ENCODE measurements around the gene GAPT.
A peak's percentile ranks its signal among the peaks of the same experiment; 100 is the strongest.

The GAPT gene

GRCh38 chr5:58491216-58491892, at the start of gene GAPT:
TSS of gene GAPT (plus strand) at chr5:58491435. CDS start at chr5:58494537, 3,102 bp downstream.
- DNase-seq = no peak

- DNase-seq = no peak
These were observed 46.4 kb upstream of the GAPT start for GRCh38 chr5:58444805-58445204.

- DNase-seq = no peak
These were observed 45.2 kb upstream of the GAPT start for GRCh38 chr5:58446024-58446423.

DNA sequence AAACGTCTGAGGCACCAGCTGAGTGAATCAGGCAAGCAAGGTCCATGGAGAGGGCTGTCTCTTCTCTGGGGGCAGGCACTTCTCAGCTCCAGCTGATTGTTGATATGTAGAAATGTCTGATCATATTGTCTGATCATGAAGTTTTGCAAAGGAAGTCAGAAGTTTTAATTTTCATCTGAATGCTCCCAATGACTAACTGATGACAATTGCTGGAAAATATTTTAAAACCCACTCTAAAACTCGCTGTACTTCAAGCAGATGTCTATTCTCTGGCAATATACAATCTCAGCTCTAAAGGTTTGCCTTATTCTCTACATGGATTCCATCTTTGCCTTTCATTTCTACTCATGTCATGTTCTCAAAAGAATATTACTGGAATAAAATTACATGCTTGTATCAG, 44.0 kb upstream of the GAPT start:
- no peak for DNase-seq

DNA sequence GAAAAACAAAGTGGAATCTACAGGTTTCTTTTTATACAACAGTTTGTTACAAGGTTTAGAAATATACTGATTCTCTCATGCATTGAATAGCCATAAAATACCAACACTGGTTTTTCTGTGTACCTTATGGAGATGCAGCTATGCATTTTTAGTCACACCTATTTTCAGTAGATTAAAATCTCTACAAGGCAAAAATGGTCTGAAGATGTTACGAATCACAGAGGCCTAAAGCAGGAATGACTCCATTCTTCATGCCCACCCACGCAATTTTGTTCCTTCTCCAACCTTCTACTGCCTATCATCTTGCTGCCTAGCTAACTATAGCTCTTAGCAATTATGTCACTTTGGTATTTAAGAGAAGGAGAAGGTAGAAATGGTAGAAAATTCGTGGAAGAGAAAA, 41.2 kb upstream of the GAPT start:
- no peak for DNase-seq

GRCh38 chr5:58450811-58451629, 40.2 kb upstream of the GAPT start:
- DNase-seq = no peak

DNA sequence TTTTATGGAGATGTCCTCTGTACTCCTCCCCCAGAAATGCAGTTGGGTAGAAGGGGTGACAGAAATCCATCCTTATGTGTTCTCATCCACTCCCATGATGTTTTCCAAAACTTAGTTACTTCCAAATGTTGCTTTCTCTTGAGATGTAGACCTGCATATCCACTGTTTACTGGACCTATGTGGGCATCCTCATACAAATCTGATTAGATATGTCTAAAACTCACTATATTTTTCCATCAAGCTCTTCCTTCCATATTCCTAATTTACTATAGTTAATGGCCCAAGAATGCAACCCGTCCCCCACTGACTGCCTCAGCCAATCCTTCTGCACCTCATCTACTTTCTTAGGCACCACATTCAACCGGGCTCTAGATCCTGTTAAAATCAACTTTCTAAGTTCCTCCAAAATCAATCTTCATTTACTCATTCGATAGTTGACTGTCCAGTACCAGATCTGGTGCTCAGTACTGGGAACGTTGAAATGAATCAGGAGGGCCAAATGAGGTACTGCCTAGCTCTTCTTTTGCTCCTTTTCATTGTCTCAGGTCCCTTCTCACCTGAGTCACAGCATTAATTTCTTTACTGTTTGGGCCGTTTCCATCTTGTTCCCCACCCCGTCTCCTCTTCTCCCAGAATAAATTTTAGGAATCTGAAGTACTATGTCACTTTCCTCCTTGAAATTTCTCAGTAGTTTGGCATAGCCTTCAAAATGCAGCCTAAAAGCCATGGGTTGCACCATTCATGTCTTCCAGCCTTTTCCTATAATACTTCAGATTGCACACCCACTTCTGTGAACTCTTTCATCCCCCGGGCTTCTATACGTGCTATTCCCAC, 39.3 kb upstream of the GAPT start:
- no peak for DNase-seq

GRCh38 chr5:58452566-58453258, 38.5 kb upstream of the GAPT start:
- DNase-seq = no peak

- no peak for DNase-seq
These were observed 37.9 kb upstream of the GAPT start for GRCh38 chr5:58453306-58453705.

GRCh38 chr5:58454025-58454424, 37.2 kb upstream of the GAPT start:
- DNase-seq = no peak

- no peak for DNase-seq
These were observed 36.2 kb upstream of the GAPT start for GRCh38 chr5:58455066-58455465.

- DNase-seq = no peak
These were observed 35.8 kb upstream of the GAPT start for GRCh38 chr5:58455480-58455879.

- DNase-seq = no peak
These were observed 35.2 kb upstream of the GAPT start for GRCh38 chr5:58456026-58456425.

GRCh38 chr5:58456486-58456885, 34.7 kb upstream of the GAPT start:
- DNase-seq = no peak

DNA sequence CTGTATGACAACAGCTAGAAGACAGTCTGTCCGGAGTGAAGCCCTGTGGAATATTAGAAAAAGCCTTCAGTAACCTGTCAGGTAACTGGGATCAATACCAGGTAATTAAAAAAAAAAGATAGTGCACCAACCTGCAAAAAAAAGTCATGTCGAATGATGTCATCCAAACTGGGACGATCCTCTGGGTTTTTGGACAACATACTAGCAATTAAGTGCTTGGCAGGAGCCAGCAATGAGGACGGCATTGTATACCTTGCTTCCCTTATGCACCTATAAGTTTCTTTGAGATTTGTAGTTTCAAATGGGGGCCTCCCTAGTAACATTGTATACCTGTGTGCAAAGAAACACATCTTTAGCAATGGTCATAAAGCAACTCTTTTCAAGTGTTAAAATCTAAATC, 34.2 kb upstream of the GAPT start:
- DNase-seq = no peak

DNA sequence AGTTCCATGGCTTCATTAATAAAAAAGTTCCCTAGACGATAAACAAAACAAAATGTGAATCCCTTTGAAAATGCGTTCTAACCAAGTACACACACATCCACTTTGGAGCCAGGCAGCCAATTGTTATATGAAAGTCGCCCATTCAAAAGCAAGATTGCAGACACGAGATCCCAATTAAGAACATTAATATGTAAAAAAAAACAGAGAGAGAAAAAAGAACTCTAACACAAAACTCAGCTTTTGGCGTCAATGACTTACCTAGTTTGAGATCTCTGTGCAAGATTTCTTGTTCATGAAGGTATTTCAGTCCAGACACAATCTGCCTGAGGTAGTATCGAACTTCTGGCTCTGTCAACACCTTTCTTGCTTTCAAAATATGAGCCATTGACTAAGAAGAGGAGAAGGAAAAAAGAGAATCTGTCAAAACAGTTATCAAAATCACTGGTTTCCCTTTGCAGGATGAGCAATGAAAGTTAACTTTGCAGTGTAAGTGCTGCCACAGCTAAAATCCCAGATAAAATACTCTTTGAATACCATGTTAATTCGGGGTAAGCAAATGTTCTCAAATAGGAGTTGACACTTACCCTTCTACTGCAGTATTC, 33.0 kb upstream of the GAPT start:
- DNase-seq = no peak

DNA sequence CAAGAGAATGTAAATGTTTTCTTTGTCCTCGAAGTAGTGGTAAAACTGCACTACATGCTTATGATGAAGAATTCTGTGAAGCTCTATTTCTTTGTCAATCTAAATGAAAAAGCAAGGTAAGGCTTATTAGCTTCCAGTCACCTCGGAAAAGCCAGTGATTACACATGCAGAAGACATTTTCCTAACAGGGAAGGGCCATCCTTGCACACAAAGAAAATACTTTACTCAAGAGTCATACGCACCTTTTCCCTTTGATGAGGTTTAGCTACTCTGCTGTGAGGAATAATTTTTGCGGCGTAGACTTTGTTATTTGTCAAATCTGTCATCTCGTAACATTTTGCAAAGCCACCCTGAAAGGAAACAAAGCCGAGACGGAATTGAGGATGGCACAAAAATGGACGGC, 32.5 kb upstream of the GAPT start:
- DNase-seq = no peak

- no peak for DNase-seq
These were observed 31.9 kb upstream of the GAPT start for GRCh38 chr5:58459146-58460001.

- peak; percentile 21 for DNase-seq
These were observed 31.1 kb upstream of the GAPT start, which contains the start of gene PLK2 for GRCh38 chr5:58460002-58460731. TSS of gene PLK2 (minus strand) at chr5:58460086. CDS start at chr5:58459959, 127 bp downstream.

DNA sequence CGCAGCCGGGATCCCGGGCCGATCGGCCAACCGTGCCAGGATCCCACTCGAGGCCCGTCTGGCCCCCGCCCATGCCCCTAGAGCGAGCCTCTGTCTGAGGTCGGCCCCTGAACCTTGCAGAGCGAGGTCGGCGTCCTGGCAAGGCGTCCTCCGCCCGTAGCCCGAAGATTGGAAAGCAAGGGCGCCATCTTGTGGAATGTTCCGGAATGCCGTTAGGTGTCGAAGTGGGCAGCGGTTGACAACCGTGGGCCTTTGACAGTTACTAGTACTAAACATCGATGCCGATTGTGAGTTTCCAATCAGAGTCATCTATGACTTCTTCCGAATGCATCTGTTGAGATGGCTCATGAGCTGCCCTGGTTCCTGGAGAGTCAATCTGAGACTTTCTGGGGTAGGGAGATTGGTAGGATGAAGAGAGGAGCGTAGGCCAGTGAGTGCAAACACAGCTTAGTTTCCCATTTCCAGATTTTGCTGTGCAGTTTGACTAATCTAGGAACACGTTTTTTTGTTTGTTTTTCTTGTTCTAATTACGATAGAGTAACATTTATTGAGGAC, 30.4 kb upstream of the GAPT start:
- DNase-seq = peak; percentile 30
